Neural progenitor cell (in vitro differentiated cells): ENCODE data around the gene KLHL6. TPM values are rescaled to one million over a fixed set of nuclear protein-coding genes. Genes with fewer than 3 reads are reported as not detected.

Experiments
- DNase-seq: peaks from one replicate; pipeline ENCODE4 v3.0.0-alpha.2; 2016; ENCODE audit warnings: low spot score
- H2AFZ ChIP-seq: fragments of 200-600 bp; sonication (generic); replicated peaks from 2 replicates; pipeline ENCODE4 v1.6.1; 2016; ENCODE audit warnings: antibody characterized with exemption
- H3F3A ChIP-seq: fragments of 200-600 bp; sonication (generic); 2 replicates; pipeline ENCODE4 v1.6.1; 2016; ENCODE audit warnings: antibody characterized with exemption, low read depth
- H3K27ac ChIP-seq: fragments of 200-600 bp; sonication (generic); 2 replicates; pipeline ENCODE4 v1.5.1; 2016; ENCODE audit warnings: mild to moderate bottlenecking
- H3K27me3 ChIP-seq: fragments of 200-600 bp; sonication (generic); 2 replicates; pipeline ENCODE4 v1.6.1; 2016; ENCODE audit warnings: mild to moderate bottlenecking, moderate library complexity
- H3K36me3 ChIP-seq: fragments of 200-600 bp; sonication (generic); 2 replicates; pipeline ENCODE4 v1.5.1; 2016
- H3K4me1 ChIP-seq: fragments of 200-600 bp; sonication (generic); 2 replicates; pipeline ENCODE4 v1.6.1; 2016; ENCODE audit warnings: mixed run types
- H3K4me2 ChIP-seq: fragments of 200-600 bp; sonication (generic); 2 replicates; pipeline ENCODE4 v1.6.1; 2016
- H3K4me3 ChIP-seq: fragments of 200-600 bp; sonication (generic); 2 replicates; pipeline ENCODE4 v1.5.1; 2016
- H3K79me2 ChIP-seq: fragments of 200-600 bp; sonication (generic); 2 replicates; pipeline ENCODE4 v1.6.1; 2016; ENCODE audit warnings: low read depth
- H3K9ac ChIP-seq: fragments of 200-600 bp; sonication (generic); 2 replicates; pipeline ENCODE4 v1.6.1; 2016
- H3K9me3 ChIP-seq: fragments of 200-600 bp; sonication (generic); 2 replicates; pipeline ENCODE4 v1.5.1; 2016; ENCODE audit warnings: low read depth
- H4K20me1 ChIP-seq: fragments of 200-600 bp; sonication (generic); 2 replicates; pipeline ENCODE4 v1.6.1; 2016; ENCODE audit warnings: low read depth
- H3K27ac Mint-ChIP-seq: 3 replicates; pipeline ENCODE4 v1.8.0; 2021; ENCODE audit warnings: mixed read lengths
- H3K27me3 Mint-ChIP-seq: 2 replicates; pipeline ENCODE4 v1.8.0; 2022; ENCODE audit warnings: low read depth, mild to moderate bottlenecking, inconsistent platforms, moderate library complexity, mixed read lengths; ENCODE audit not compliant: insufficient read depth
- H3K36me3 Mint-ChIP-seq: 3 replicates; pipeline ENCODE4 v1.8.0; 2021; ENCODE audit warnings: mixed read lengths
- H3K4me1 Mint-ChIP-seq: 3 replicates; pipeline ENCODE4 v1.8.0; 2021; ENCODE audit warnings: mixed read lengths
- H3K4me3 Mint-ChIP-seq: 3 replicates; pipeline ENCODE4 v1.8.0; 2021; ENCODE audit warnings: mild to moderate bottlenecking, moderate library complexity, mixed read lengths
- H3K9me3 Mint-ChIP-seq: 3 replicates; pipeline ENCODE4 v1.8.0; 2020; ENCODE audit warnings: mixed read lengths
- CTCF ChIP-seq: fragments of 200-600 bp; sonication (generic); IDR thresholded peaks from 2 replicates; pipeline ENCODE4 v1.5.1; 2017; ENCODE audit warnings: antibody characterized with exemption, mild to moderate bottlenecking
- EZH2 ChIP-seq: fragments of 200-600 bp; sonication (generic); IDR thresholded peaks from 2 replicates; pipeline ENCODE4 v1.6.1; 2017; ENCODE audit warnings: antibody characterized with exemption, mild to moderate bottlenecking, moderate library complexity
- EZH2phosphoT487 ChIP-seq: fragments of 200-600 bp; sonication (generic); IDR thresholded peaks from 2 replicates; pipeline ENCODE4 v1.6.1; 2017; ENCODE audit warnings: antibody characterized with exemption
- total RNA-seq: library from RNA; depleted of rRNA; stranded (reverse); fragments of >200 nt; gene quantifications from 2 replicates; pipeline ENCODE4 v1.2.3, GENCODE V29; 2015; ENCODE audit warnings: low replicate concordance

KLHL6 gene
- total RNA-seq, 1 donor from 2014 or later: 0.09 TPM

- H3K36me3 Mint-ChIP-seq: peaks cover 9% of the 10 kb centered on the region
- peaks cover 12% of the 10 kb centered on the region for H3F3A ChIP-seq
- H3K79me2 ChIP-seq: peaks cover 41% of the 10 kb centered on the region
- peaks cover 10% of the 10 kb centered on the region for H4K20me1 ChIP-seq
- TF ChIP-seq EZH2phosphoT487 (no peak), EZH2 (no peak), CTCF (no peak)
- peak overlapping the region; percentile 88 for H3K4me3 Mint-ChIP-seq
- no peak for DNase-seq
- H3K4me3 ChIP-seq: peak overlapping the region; percentile 80
- no peaks in the 10 kb centered on the region for H3K27me3 ChIP-seq
- H3K27ac Mint-ChIP-seq: no peak overlapping the region
- H3K9me3 Mint-ChIP-seq: peaks cover 6% of the 10 kb centered on the region
- no peak overlapping the region for H3K27ac ChIP-seq
- H3K4me2 ChIP-seq: peak overlapping the region; percentile 84
- H3K9me3 ChIP-seq: no peaks in the 10 kb centered on the region
- H3K36me3 ChIP-seq: peaks cover 4% of the 10 kb centered on the region
- peaks cover 22% of the 10 kb centered on the region for H3K4me1 Mint-ChIP-seq
- peaks cover 17% of the 10 kb centered on the region for H3K4me1 ChIP-seq
- no peaks in the 10 kb centered on the region for H3K27me3 Mint-ChIP-seq
- H3K9ac ChIP-seq: peak overlapping the region; percentile 51
- H2AFZ ChIP-seq: no peak overlapping the region
Measured at GRCh38 chr3:183448369-183449128, 107.0 kb downstream of the KLHL6 start.

- peaks cover 41% of the 10 kb centered on the region for H3K79me2 ChIP-seq
- H3K27me3 ChIP-seq: no peaks in the 10 kb centered on the region
- H3K9me3 ChIP-seq: no peaks in the 10 kb centered on the region
- H3K27ac ChIP-seq: peak overlapping the region; percentile 23
- H2AFZ ChIP-seq: peak overlapping the region; percentile 83
- peak; percentile 96 for DNase-seq
- Mint-ChIP-seq H3K4me3 (peak overlapping the region; percentile 88), H3K27ac (peak overlapping the region; percentile 78), H3K36me3 (peaks cover 9% of the 10 kb centered on the region), H3K27me3 (no peaks in the 10 kb centered on the region), H3K9me3 (peaks cover 12% of the 10 kb centered on the region), H3K4me1 (peaks cover 22% of the 10 kb centered on the region)
- H4K20me1 ChIP-seq: peaks cover 10% of the 10 kb centered on the region
- no peaks in the 10 kb centered on the region for H3K36me3 ChIP-seq
- H3F3A ChIP-seq: peaks cover 12% of the 10 kb centered on the region
- TF ChIP-seq CTCF (peak; percentile 21), EZH2phosphoT487 (no peak), EZH2 (no peak)
- H3K4me3 ChIP-seq: peak overlapping the region; percentile 80
- H3K4me2 ChIP-seq: peak overlapping the region; percentile 84
- peak overlapping the region; percentile 51 for H3K9ac ChIP-seq
- H3K4me1 ChIP-seq: peaks cover 17% of the 10 kb centered on the region
Measured at GRCh38 chr3:183447206-183448001, 108.1 kb downstream of the KLHL6 start.

GRCh38 chr3:183446838-183447205 is 108.7 kb downstream of the KLHL6 start:
- TF ChIP-seq EZH2 (no peak), EZH2phosphoT487 (no peak), CTCF (no peak)
- H3K27me3 ChIP-seq: no peaks in the 10 kb centered on the region
- peak overlapping the region; percentile 84 for H3K4me2 ChIP-seq
- Mint-ChIP-seq H3K4me3 (peak overlapping the region; percentile 88), H3K27me3 (no peaks in the 10 kb centered on the region), H3K36me3 (peaks cover 6% of the 10 kb centered on the region), H3K4me1 (peaks cover 22% of the 10 kb centered on the region), H3K9me3 (peaks cover 12% of the 10 kb centered on the region), H3K27ac (no peak overlapping the region)
- peaks cover 17% of the 10 kb centered on the region for H3K4me1 ChIP-seq
- H3K27ac ChIP-seq: peak overlapping the region; percentile 23
- no peaks in the 10 kb centered on the region for H3K36me3 ChIP-seq
- H3K4me3 ChIP-seq: peak overlapping the region; percentile 80
- peaks cover 10% of the 10 kb centered on the region for H4K20me1 ChIP-seq
- H3K9me3 ChIP-seq: no peaks in the 10 kb centered on the region
- DNase-seq: no peak
- peak overlapping the region; percentile 83 for H2AFZ ChIP-seq
- H3K9ac ChIP-seq: no peak overlapping the region
- peaks cover 12% of the 10 kb centered on the region for H3F3A ChIP-seq
- H3K79me2 ChIP-seq: peaks cover 41% of the 10 kb centered on the region
